ENCODE measurements around the gene TMCO4.
"Not testable (repeated sequence)": the region's sequence is repeated elsewhere in the genome, so short reads cannot be mapped to it uniquely, and the experiment has no call there.

TMCO4 gene

GRCh38 chr1:19824036-19824435 is 24.3 kb upstream of the TMCO4 start:
- Histone ChIP-seq H3K9me3 (no peaks in the 10 kb centered on the region), H3K4me1 (no peaks in the 10 kb centered on the region), H3K4me3 (ENCODE audit: low read depth, low read length) (no peak overlapping the region), H3K27me3 (no peaks in the 10 kb centered on the region), H3K36me3 (no peaks in the 10 kb centered on the region)
- DNase-seq, result no peak
- no peak for TF ChIP-seq CTCF (IDR thresholded peaks at IDR 0.05; ENCODE audit: low read depth, low read length)

- H3K4me1 ChIP-seq, result no peaks in the 10 kb centered on the region
- no peak for TF ChIP-seq CTCF (IDR thresholded peaks at IDR 0.05; ENCODE audit: low read depth, low read length)
Measured at GRCh38 chr1:19819701-19820100, 20.0 kb upstream of the TMCO4 start.

GRCh38 chr1:19818324-19818723 is 18.6 kb upstream of the TMCO4 start:
- Histone ChIP-seq H3K36me3 (no peaks in the 10 kb centered on the region), H3K27me3 (no peaks in the 10 kb centered on the region), H3K9me3 (no peaks in the 10 kb centered on the region), H3K4me3 (ENCODE audit: low read depth, low read length) (no peak overlapping the region), H3K4me1 (no peaks in the 10 kb centered on the region)
- no peak for TF ChIP-seq CTCF (IDR thresholded peaks at IDR 0.05; ENCODE audit: low read depth, low read length)
- DNase-seq, result no peak

More at GRCh38 chr1:19819701-19820100, 20.0 kb upstream of the TMCO4 start:
- H3K4me3 ChIP-seq (ENCODE audit: low read depth, low read length), result no peak overlapping the region
- no peak for DNase-seq
- no peaks in the 10 kb centered on the region for H3K27me3 ChIP-seq
- H3K9me3 ChIP-seq, result no peaks in the 10 kb centered on the region
- H3K36me3 ChIP-seq, result no peaks in the 10 kb centered on the region

GRCh38 chr1:19817160-19817559 is 17.4 kb upstream of the TMCO4 start:
- Histone ChIP-seq H3K4me1 (no peaks in the 10 kb centered on the region), H3K27me3 (no peaks in the 10 kb centered on the region), H3K4me3 (ENCODE audit: low read depth, low read length) (no peak overlapping the region), H3K36me3 (no peaks in the 10 kb centered on the region), H3K9me3 (no peaks in the 10 kb centered on the region)
- DNase-seq, result no peak
- no peak for TF ChIP-seq CTCF (IDR thresholded peaks at IDR 0.05; ENCODE audit: low read depth, low read length)

- H3K9me3 ChIP-seq; H3K4me1 ChIP-seq; H3K27me3 ChIP-seq; H3K4me3 ChIP-seq (ENCODE audit: low read depth, low read length); H3K36me3 ChIP-seq; DNase-seq: not testable (repeated sequence)
Measured at GRCh38 chr1:19816737-19817086, 17.0 kb upstream of the TMCO4 start.

GRCh38 chr1:19815801-19816736 is 16.4 kb upstream of the TMCO4 start:
- TF ChIP-seq CTCF (IDR thresholded peaks at IDR 0.05; ENCODE audit: low read depth, low read length), result no peak
- H3K4me3 ChIP-seq (ENCODE audit: low read depth, low read length), result no peak overlapping the region
- H3K36me3 ChIP-seq, result no peaks in the 10 kb centered on the region
- H3K9me3 ChIP-seq, result no peaks in the 10 kb centered on the region
- H3K4me1 ChIP-seq, result no peaks in the 10 kb centered on the region
- DNase-seq, result no peak
- no peaks in the 10 kb centered on the region for H3K27me3 ChIP-seq

All from BE2C (cell line).